SK-N-SH (cell line): Measurements from ENCODE around the gene THSD7A.

Experiments used
- SMC3 ChIP-seq: IDR thresholded peaks from 2 replicates; pipeline ENCODE4 v1.6.1; 2012; ENCODE audit warnings: low read depth, low read length, improper control_type of control experiment
- TF ChIP-seq, protein P1 (sequence below): fragments of 200-600 bp; sonication (generic); IDR thresholded peaks from 2 replicates; pipeline ENCODE4 v1.6.1; 2017; ENCODE audit warnings: antibody characterized with exemption, mild to moderate bottlenecking, moderate library complexity

DNA sequence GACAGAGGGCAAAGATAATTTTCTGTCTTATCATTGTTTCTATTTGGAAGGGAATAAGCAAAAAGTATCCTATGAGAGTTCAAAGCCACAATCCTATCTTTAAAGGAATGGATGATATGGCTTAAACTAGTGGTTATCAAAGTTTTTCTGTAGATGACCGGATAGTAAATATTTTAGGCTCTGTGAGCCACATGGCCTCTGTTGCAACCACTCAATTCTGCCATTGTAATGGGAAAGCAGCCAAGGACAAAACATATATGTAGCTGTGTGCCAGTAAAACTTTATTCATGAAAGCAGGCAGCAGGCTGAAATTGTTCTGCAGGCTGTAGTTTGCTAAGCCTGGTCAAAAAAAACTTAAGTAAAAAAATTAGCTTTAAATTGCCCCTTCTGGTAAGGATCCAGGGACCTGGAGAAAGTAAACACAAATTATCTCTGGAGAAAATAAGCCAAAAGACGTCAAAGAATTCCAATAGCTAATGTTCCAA lies 73.3 kb downstream of the THSD7A start:
- TF ChIP-seq, protein P1, sequence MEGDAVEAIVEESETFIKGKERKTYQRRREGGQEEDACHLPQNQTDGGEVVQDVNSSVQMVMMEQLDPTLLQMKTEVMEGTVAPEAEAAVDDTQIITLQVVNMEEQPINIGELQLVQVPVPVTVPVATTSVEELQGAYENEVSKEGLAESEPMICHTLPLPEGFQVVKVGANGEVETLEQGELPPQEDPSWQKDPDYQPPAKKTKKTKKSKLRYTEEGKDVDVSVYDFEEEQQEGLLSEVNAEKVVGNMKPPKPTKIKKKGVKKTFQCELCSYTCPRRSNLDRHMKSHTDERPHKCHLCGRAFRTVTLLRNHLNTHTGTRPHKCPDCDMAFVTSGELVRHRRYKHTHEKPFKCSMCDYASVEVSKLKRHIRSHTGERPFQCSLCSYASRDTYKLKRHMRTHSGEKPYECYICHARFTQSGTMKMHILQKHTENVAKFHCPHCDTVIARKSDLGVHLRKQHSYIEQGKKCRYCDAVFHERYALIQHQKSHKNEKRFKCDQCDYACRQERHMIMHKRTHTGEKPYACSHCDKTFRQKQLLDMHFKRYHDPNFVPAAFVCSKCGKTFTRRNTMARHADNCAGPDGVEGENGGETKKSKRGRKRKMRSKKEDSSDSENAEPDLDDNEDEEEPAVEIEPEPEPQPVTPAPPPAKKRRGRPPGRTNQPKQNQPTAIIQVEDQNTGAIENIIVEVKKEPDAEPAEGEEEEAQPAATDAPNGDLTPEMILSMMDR, result no peak
- no peak for TF ChIP-seq SMC3
